Gastroesophageal sphincter (tissue), 3 donors: ENCODE results near the gene LRRC73.

Experiments
- EP300 ChIP-seq: sonication (generic); formaldehyde crosslinking; IDR thresholded peaks from one replicate; pipeline ENCODE4 v1.6.1; 2017; ENCODE audit warnings: antibody characterized with exemption, mild to moderate bottlenecking
- POLR2A ChIP-seq, 2 donors: fragments of 450-650 bp; IDR thresholded peaks; one replicate each; pipeline ENCODE4 v1.6.1; 2017; ENCODE audit warnings: antibody characterized with exemption in 2 of 2, mild to moderate bottlenecking in 2 of 2, moderate library complexity in 1 of 2
- POLR2AphosphoS5 ChIP-seq: sonication (generic); formaldehyde crosslinking; IDR thresholded peaks from one replicate; pipeline ENCODE4 v1.6.1; 2017; ENCODE audit warnings: antibody characterized with exemption
- TF ChIP-seq, protein P1 (sequence below), 4 experiments: fragments of 200-600 bp in 2 of 4; fragments of 450-650 bp in 2 of 4; sonication (generic) in 1 of 4; IDR thresholded peaks; one replicate each; pipeline ENCODE4 v1.5.1; 2017 to 2019; ENCODE audit warnings: antibody characterized with exemption in 4 of 4, mild to moderate bottlenecking in 2 of 4, moderate library complexity in 2 of 4

DNA sequence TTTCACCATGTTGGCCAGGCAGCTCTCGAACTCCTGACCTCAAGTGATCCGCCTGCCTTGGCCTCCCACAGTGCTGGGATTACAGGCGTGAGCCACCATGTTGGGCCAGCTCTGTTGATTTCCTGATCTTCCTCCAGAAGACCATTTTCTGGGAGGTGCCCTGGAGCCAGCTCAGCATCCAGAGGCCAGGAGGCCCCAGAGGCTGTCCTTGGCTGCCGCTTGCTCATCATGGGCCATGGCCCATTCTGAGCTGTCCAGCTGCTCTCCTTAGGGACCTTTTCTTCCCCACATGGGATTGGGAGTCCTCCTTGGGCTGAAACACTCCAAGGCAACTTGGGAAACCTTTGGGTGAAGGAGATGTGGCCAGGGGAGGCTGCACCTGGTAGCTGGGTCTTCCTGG is 15.4 kb downstream of the LRRC73 start:
- TF ChIP-seq POLR2AphosphoS5 (no peak), EP300 (no peak), POLR2A (IDR thresholded peaks at IDR 0.05) (no peak)
- TF ChIP-seq, protein P1, sequence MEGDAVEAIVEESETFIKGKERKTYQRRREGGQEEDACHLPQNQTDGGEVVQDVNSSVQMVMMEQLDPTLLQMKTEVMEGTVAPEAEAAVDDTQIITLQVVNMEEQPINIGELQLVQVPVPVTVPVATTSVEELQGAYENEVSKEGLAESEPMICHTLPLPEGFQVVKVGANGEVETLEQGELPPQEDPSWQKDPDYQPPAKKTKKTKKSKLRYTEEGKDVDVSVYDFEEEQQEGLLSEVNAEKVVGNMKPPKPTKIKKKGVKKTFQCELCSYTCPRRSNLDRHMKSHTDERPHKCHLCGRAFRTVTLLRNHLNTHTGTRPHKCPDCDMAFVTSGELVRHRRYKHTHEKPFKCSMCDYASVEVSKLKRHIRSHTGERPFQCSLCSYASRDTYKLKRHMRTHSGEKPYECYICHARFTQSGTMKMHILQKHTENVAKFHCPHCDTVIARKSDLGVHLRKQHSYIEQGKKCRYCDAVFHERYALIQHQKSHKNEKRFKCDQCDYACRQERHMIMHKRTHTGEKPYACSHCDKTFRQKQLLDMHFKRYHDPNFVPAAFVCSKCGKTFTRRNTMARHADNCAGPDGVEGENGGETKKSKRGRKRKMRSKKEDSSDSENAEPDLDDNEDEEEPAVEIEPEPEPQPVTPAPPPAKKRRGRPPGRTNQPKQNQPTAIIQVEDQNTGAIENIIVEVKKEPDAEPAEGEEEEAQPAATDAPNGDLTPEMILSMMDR (IDR thresholded peaks at IDR 0.05): no peak
